GM23338 (cell line): ENCODE data around the gene RPN2.

ENCODE experiments used
- CREB1 ChIP-seq: fragments of 250-450 bp; sonication (Bioruptor Pico); IDR thresholded peaks from 2 replicates; pipeline ENCODE4 v1.5.0; 2020; ENCODE audit warnings: low read depth, mild to moderate bottlenecking, moderate library complexity
- CTCF ChIP-seq, 2 experiments: fragments of 200-600 bp in 1 of 2; sonication (generic) in 1 of 2; conservative IDR thresholded peaks; 2 replicates each; pipeline versions ENCODE4 v1.5.1 to v1.6.1; 2016 to 2017; ENCODE audit warnings: antibody characterized with exemption in 2 of 2, low read depth in 2 of 2, mild to moderate bottlenecking in 2 of 2, moderate library complexity in 1 of 2
- ETS1 ChIP-seq: IDR thresholded peaks from 2 replicates; pipeline ENCODE4 v1.6.1; 2016; ENCODE audit warnings: antibody characterized with exemption
- EZH2 ChIP-seq: fragments of 200-600 bp; sonication (generic); IDR thresholded peaks from one replicate; pipeline ENCODE4 v1.8.0; 2017; ENCODE audit warnings: antibody characterized with exemption, mild to moderate bottlenecking, low read depth; ENCODE audit not compliant: unreplicated experiment
- EZH2phosphoT487 ChIP-seq: fragments of 200-600 bp; sonication (generic); IDR thresholded peaks from one replicate; pipeline ENCODE4 v1.8.1; 2018; ENCODE audit warnings: antibody characterized with exemption; ENCODE audit not compliant: unreplicated experiment
- POLR2AphosphoS5 ChIP-seq: IDR thresholded peaks from 2 replicates; pipeline ENCODE4 v1.6.1; 2016; ENCODE audit warnings: antibody characterized with exemption, low read depth
- REST ChIP-seq: IDR thresholded peaks from one replicate; pipeline ENCODE4 v1.6.1; 2018; ENCODE audit warnings: antibody characterized with exemption; ENCODE audit not compliant: unreplicated experiment
- ZNF331 ChIP-seq: fragments of 250-450 bp; sonication (Bioruptor Pico); IDR thresholded peaks from 2 replicates; pipeline ENCODE4 v1.5.0; 2020; ENCODE audit warnings: low read depth, mild to moderate bottlenecking, moderate library complexity

- TF ChIP-seq CREB1, result no peak
- TF ChIP-seq EZH2phosphoT487, result no peak
- TF ChIP-seq CTCF (conservative IDR thresholded peaks at IDR 0.05; ENCODE audit: low read depth in 2 of 2), result no peak
- no peak for TF ChIP-seq ETS1
- no peak for TF ChIP-seq POLR2AphosphoS5
- TF ChIP-seq REST, result no peak
- no peak for TF ChIP-seq ZNF331 (CRISPR knock-in tag)
- TF ChIP-seq EZH2, result no peak
Observed at GRCh38 chr20:37151529-37151928, 27.6 kb upstream of the RPN2 start.
